GM19328 (cell line): ENCODE results near the gene TTC28.

ENCODE experiments used
- ATAC-seq: cut with Tn5 transposase; IDR thresholded peaks from one replicate; pipeline ENCODE4 v1.9.1; 2021; ENCODE audit warnings: mild to moderate bottlenecking, moderate library complexity; ENCODE audit not compliant: unreplicated experiment

The TTC28 gene

GRCh38 chr22:27997538-27997937 lies 682.1 kb downstream of the TTC28 start:
- no peak for ATAC-seq

GRCh38 chr22:27996981-27997380 lies 682.7 kb downstream of the TTC28 start:
- ATAC-seq = no peak

GRCh38 chr22:27996529-27996925 lies 683.1 kb downstream of the TTC28 start:
- ATAC-seq = no peak

- ATAC-seq = no peak
These were observed 683.7 kb downstream of the TTC28 start for GRCh38 chr22:27995801-27996528.

- no peak for ATAC-seq
These were observed 684.9 kb downstream of the TTC28 start for GRCh38 chr22:27994481-27995331.

GRCh38 chr22:27993774-27994350 lies 685.8 kb downstream of the TTC28 start:
- ATAC-seq = no peak

- no peak for ATAC-seq
These were observed 686.4 kb downstream of the TTC28 start for GRCh38 chr22:27993201-27993635.

GRCh38 chr22:27992294-27993165 lies 687.1 kb downstream of the TTC28 start:
- ATAC-seq = no peak

GRCh38 chr22:27991586-27992293 lies 687.9 kb downstream of the TTC28 start:
- ATAC-seq = no peak

- ATAC-seq = no peak
These were observed 688.8 kb downstream of the TTC28 start for GRCh38 chr22:27990879-27991278.

- no peak for ATAC-seq
These were observed 689.2 kb downstream of the TTC28 start for GRCh38 chr22:27990451-27990840.

GRCh38 chr22:27989758-27990450 lies 689.7 kb downstream of the TTC28 start:
- no peak for ATAC-seq

GRCh38 chr22:27988704-27989103 lies 690.9 kb downstream of the TTC28 start:
- ATAC-seq = no peak

GRCh38 chr22:27987557-27987956 lies 692.1 kb downstream of the TTC28 start:
- ATAC-seq = no peak

GRCh38 chr22:27986937-27987336 lies 692.7 kb downstream of the TTC28 start:
- ATAC-seq = no peak

GRCh38 chr22:27986459-27986858 lies 693.2 kb downstream of the TTC28 start:
- no peak for ATAC-seq

- ATAC-seq = no peak
These were observed 694.0 kb downstream of the TTC28 start for GRCh38 chr22:27985323-27986275.

GRCh38 chr22:27984723-27985122 lies 694.9 kb downstream of the TTC28 start:
- no peak for ATAC-seq
